DMS 273 (cell line): ENCODE data around the gene TMIE.
A peak's percentile ranks its signal among the peaks of the same experiment; 100 is the strongest.

Source experiments
- DNase-seq: peaks from one replicate; lab custom pipeline; 2025; ENCODE audit not compliant: unreplicated experiment; lab: John Stamatoyannopoulos, UW

Gene TMIE

DNA sequence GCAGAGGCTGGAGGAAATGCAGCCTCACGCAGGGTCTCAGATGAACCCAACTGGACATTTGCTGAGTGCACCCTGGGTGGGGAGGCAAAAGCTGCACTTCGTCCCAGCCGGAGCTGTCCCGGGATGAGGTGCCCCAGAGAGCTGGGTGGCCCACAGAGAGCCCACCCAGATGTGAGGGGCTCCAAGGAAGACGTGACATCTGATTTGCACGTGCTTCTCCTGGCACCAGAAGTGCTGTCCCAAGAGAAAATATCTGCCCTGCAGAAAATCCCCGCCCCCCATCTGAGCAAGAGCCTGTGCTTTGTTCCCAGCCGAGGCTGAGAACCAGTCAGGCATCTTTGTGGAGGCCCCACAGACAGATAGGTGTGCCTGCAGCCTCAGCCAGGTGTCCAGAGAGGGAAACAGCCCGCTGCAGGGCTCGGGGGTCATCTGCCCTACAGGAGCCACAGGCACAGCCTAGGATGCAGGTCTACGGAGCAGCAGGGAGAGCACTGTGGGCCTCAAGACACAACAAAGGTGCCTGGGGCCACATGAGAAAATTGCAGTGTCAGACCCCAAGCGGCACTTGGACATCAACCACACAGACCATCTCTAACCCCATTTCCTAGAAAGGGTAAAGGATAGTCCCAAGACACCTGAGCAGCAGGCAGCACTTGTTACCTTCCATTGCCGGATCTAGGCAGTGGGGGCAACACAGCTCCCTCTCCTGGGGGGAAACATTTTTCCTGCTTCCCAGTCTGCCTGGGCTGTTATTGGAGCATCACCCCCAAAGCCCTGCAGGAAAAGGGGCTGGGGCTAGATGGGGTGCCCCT, 5.8 kb downstream of the TMIE start:
- no peak for DNase-seq

DNA sequence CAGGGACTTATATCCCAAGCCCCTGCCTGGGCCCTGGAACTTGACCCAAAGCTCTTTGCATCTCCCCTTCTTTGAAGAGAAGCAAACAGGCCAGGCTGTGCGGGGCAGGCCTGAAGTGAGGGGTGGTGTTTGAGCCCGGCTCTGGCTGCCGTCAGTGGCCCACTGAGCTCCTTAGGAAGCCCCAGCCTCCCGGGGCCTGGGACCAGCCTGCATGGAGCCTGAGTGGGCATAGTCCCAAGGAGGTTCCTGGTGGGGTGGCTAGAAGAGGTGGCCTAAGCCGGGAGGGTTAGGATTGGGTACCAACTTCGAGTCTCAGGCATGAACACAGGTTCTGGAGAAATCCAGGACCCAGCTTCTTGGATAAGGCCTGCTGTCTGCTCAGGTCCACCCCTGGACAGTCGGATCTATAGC, 6.4 kb downstream of the TMIE start:
- DNase-seq: no peak

DNA sequence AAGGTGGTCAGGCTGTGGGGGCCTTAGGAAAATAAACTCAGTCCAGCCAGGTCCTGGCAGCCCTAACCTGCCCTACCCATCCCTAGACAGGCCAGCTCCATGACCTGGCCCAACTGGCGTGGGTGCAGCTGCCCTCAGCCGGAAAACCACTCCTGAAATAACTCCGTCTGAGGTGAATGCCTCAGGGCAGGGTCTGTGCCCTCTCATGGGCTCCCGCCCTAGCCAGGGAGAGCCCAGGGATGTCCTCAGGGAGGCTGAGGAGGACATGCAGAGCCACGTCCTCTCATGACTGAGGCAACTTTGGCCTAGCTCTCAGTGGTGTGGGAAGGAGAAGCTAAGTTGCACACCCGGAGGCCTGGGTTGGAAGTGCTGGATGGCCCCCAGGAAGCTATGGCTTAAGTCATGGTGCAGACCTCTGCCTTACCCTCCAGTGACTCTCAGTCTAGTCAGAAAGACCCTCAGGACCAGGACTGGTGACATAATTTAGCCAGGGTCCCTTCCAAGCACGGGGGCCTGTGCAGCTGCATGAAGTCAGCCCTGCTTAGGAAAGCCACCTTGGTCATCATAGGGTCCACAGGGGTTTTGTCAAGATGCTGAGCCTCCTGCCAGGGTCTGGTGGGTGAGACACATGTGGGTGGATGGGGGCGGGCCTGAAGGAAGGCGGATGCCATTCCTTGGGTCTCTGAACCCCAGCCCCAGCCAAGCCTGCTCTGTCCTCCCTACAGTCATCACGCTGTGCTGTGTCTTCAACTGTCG, 7.4 kb downstream of the TMIE start:
- DNase-seq: no peak

DNA sequence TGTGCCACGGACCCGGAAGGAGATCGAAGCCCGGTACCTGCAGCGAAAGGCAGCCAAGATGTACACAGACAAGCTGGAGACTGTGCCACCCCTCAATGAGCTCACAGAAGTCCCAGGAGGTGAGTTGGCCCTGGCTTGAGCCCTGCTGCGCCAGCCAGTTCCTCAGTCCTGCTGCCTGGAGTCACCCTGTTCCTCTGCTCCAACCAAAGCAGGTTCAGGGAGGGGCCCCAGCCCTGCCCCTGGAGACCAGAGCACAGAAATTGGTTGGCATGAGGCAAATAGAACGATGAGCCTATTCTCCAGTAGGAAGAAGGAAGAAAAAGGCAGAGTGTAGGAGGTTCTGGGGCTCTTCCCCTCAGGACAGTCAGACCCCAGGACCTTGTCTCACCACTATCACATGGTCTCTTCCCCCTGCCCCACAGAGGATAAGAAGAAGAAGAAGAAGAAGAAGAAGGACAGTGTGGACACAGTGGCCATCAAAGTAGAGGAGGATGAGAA, 8.0 kb downstream of the TMIE start:
- no peak for DNase-seq

DNA sequence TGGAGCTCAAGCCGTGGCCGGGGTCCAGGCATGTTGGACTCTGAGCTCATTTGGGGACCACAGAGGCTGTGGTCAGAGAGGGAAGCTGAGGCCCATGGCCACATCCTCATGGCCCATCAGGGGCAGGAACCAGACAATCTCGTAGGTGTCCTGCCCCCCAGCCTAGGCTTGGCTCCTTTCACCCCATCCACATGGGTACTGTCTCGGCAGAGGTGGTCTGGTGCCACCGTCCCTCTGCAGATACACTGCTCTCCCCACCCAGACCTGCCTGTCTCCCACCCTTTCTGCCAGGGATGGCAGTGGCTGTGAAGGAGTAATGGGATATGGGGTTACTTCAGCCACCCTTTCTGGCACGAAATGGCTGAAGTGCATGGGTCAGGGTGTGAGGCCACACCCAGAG, 8.5 kb downstream of the TMIE start:
- no peak for DNase-seq

DNA sequence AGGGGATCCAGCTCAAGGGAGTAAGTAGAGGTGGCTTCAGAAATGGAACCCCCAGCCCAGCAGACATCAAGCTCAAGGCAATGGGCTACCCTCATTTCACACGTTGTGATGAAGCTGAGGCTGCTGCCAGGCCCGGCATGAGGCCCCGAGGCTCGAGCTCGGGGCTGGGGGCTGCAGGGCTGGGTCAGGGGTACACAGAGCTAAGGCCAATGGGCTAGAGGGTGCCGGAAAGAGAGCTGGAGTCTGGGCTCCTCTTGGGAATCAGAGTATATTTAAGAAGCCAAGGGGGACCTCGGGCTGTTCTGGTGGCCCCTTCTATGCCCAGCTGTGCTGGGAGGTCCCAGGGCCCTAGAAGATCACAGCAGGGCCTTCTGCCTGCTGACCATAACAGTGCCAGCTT, 9.0 kb downstream of the TMIE start:
- no peak for DNase-seq

DNA sequence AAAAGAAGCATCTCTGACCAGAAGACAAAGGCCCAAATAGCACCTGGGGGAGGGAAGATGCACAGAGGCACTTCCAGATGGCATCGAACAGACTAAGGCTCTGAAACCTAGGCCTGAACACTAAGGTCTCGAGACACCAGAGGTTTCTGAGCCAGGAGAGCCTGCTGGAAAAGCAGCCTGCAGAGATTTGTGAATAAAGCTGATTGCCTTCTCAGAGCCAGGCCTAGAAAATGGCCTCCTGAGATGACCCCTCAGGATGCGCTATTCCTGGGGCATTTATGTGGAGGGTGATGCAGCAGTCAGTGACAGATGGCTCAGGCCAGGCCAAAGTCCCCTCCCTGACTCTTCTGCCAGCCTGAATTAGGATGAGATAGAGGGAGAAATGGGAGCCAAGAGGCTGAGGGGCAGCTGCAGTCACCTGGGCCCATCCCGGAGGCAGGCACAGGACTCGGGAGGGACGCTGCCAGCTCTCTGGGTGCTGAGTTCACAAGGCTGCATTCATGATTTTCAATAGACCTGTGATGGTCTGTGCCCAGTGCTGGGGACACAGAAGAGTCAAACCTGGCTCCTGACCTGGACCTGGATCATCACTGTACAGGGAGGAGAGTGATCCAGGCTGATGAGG, 9.6 kb downstream of the TMIE start:
- no peak for DNase-seq

DNA sequence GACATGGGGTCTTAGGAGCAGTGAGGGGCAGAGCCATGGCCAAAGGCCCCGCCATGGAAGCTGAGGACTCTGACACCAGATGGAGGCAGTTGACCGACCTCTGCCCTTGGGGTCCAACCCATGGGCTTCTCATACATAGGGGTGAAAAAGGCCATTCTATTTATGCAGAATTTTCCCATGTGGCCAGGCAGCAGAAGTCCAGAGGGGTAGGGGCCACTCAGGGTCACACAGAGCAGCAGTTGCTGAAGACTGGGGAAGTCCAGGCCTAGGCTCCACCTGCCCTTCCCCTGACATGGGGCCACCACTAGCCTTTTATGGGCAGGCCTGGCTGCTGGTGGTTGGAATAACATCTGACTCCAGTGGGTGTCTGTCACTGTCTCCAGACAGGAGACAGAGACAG, 10.1 kb downstream of the TMIE start:
- no peak for DNase-seq

DNA sequence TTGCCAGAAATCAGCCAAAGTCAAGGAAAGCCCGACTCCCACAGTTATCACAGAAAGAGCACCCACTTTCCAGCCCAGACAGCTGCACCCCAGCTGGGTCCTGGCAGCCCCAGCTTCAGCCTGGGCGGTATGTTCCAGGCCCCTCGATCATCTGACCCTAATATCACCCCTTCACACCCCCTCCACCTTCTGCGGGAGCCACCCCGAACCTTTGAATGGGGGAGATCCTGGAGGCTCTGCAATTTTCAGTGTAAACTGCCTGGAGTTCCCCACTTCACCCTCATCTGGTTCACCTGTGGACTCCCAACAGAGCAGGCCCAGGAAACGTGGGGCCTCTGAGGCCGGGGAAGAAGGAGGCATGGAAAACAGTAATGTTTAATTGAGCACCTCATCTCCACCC, 10.6 kb downstream of the TMIE start:
- no peak for DNase-seq

DNA sequence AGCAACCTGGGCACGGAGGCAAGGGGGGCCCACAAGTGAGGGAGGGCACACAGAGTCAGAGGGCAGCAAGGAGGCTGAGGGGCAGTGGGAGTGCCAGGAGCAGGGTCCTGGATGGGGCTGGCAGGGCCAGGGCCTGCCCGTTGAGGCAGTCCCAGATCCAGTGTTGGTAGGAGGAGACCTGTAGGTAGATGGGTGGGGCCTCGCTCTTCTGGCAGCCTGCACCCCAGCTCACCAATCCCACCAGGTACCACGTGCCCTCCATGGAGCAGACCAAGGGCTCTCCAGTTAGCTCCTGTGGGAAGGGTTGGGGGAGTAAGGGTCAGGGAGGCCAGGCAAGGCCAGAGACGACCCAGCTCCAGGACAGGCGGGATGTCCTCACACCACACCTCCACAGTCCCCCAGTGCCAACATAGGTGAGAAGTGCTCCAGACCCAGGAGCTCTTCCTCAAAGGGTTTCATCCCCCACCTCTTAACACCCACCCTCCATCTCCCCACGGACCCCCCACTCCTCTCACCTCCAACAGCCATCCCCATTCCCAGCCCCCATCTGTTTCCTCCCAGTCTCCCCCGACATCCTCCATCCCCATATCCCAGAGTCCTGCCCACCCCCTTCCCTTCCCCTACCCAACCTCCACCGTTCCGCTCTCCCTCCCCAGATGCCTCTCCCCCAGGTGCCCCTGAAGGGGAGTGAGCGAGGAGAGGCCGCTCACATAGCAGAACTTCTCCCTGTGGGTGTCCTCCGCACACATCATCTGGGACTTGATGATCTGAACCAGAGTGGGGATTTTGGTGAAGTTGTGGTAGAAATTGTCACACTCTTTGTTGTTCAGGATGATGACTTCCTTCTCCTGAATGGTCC, 11.2 kb downstream of the TMIE start:
- DNase-seq: no peak

DNA sequence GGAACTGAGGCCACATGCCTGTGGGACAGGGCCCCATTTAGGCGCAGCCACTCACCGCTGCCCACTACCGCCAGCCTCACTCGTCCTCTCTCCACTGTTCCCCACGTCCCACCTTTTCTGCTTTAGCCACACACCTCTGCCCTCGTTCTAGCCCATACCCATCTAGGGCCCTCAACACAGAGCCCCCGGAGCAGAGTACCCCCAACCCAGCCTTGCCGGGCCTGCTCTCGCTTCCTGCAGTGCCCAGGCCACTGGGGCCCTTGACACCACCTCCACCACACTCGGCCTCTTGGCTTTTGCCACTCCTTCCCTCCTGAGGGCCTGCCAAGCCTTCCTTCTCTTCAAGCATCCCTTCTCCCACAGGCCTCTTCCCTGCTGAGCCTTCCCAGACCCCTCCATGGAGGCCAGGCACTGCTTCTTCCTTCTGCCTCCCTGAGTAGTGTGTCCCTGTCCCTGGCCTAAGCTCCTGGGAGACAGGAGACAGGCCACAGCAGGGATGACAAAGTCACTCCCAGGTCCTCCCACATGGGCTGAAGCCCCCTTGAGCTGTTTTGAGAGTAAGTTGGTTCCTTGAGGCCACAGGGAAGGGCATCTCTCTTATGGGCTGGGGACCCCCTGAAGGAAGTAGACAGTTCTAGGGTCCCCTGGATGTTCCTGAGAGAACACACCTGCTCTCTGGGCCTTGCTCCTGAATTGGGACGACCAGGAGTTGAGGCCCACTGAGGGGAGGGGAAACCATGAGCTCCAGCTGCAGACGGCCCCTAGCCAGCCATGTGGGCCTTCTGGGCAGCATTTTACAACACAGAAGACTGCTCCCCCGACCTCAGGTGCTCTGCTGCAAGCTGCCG, 12.1 kb downstream of the TMIE start:
- no peak for DNase-seq

DNA sequence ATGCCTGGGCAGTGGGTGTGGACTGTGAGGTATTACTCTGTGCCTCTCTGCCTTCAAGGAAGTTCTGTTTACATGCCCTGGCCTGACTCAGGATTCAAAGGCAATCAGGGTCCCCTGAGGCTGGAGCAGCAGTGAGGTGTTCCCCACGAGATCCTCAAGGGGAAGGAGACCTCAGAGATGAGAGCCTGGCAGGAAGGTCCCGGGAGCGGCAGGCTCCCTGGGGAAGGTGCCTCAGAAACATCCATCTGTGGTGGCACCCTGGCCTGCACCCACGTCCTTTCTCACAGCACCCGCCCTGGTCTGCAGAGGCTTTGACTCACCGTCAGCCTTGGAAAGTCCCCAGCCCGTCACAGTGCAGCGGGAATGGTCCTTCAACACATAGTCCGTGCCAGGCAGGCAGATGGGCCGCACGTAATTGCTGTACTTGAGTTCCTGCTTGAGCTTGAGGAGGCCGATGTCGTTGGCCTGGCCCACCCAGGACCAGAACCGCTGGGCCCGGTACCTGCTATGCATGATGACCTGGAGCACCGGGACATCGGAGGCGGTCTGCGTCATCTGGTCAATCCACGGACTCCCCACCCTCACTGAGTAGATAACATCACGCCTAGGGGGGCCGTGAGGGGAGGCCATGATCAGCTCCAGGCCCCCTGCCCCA, 12.8 kb downstream of the TMIE start:
- DNase-seq: peak; percentile 8

DNA sequence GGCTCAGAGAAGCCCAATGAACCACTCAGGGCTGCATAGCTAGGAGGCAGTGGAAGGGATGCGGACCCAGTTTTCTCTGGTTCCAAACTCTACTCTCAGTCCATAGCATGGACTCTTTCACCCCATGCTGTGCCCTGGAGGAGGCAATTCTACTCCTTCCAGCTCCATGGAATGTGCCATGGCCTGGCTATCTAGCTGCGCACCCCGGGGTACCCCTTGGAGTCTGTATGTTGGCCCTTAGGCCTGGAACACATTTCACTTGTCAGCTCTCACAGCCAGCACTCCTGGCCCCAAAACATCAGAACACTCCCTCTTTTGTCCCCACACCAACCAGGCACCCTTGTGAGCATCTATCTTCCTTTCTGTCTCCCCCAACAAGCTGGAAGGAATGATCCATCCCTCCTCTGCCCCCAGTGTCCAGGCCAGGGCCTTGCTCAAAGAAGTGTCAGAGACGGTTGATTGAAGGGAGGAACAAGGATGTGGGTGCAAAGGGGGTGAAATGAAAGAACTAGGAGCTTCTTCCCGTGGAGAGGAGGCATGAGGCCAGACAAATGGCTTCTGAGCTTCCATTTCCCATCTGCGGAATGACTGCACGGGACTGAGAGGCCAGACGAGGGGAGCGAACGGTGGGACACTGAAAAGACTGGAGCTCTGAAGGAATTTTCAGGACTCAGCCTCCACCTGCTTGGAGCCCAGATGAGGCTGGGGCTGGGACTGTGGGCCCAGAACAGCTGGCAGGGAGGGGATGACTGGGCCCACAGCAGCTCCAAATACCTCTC, 13.7 kb downstream of the TMIE start:
- no peak for DNase-seq

DNA sequence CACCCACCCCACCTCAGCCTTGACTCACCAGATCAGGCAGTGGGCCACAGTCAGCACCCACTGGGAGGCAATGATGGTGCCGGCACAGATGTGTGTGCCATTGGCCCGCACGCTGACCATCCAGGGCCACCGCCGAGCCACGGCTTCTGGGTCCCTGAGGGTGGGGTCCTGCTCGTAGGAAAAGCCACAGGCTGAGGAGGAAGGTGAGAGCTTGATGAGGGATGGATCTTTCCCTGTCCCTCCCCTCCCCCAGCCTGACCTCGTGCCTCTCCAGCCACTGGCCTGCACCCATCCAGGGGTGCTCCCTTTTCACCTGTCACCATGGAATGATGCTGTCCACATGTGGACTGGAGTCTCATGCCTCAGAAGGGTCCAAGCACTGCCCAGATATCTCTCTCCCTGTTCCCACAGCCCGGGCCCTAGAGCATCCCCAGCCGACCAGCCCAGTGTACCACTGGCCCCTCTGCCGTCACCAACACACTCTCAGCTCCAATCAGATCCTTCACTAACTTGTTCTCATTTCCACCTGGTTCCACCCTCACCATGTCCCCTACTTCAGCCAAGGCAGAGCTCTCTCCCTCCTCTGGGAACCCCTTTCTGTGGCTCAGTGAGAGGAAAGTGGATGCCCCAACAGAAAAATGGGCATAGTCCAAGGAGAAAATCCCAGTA, 14.4 kb downstream of the TMIE start:
- no peak for DNase-seq

DNA sequence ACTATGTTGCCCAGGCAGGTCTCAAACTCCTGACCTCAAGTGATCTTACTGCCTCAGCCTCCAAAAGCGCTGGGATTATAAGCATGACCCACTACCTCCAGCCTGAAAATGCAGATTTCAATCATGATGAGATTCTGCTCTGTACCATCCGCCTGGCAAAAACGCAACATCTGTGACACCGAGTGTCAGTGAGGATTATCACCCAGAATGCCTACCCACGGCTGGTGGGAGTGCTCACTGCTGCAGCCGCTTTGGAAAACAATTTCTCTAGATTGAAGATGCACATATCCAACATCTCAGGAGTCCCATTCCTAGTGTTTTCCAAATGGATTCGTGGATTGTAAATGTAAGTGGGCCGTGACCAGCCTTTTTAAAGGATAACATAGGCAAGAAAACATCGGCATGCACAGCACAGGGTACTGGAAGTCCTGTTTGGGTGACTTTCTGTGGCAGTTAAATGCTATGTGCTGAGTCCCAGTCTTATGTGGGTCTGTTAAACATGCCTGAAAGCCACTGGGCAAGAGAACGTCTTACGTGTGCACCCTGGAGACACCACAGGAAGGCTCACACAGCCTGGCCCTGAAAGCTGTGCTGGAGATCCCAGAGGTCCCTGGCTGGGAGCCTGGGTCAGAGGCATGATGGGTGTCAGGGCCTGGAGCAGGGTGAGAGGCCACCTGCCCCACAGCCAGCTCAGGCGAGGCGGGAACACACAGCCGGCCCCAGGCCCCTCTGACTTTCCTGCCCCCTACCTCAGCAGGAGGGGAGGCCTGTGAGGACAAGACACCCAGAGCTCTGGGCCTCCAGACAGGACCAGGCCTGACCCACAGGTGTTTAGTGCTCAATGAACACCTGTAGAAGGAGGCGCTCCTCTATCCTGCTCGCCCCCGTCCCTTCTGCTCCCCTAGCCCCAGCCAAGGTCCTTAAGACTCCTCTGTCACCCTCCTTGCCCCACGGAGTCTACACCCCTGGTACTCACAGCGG, 15.6 kb downstream of the TMIE start:
- no peak for DNase-seq

DNA sequence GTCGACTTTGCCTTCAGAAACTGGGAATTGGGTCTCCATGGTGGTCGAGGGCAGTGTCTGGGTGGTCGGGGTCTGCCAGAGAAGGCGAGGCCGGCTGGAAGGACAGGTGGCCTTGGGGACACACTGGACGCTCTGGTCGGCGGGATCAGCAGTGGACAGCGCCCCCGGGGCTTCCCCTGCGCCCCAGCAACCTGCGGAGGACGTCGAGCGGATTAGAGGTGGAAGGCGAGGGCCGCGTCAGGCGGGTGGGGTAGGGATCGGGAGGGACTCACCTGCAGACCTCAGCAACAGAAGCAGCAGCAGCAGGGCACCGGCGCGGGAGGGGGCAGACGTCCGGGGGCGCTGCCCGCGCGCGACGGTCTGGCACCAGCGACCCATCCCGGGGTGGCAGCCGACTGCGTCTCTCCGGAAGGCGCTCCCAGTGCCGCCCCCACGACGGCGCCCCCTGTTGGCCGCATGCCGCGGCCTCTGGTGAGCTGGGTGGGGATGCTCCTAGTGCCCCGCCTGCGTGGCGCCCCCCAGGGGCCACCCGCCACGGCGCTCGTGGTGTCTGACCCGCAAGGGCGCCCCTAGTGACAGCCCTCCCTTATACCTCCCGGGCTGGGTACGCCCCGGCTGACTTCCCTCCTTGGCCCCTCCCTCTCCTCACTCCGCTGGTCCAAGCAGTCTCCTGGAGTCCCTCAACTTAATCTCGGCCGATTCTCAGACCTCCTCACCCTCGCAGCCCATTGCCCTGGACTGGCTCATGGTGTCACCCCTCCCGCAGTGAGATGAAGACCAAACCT, 16.4 kb downstream of the TMIE start, which contains the start of gene PRSS50:
TSS of gene PRSS50 (minus strand) at position 423 of the 785 bp plus-strand sequence. CDS start at position 378, 45 bp downstream.
- DNase-seq: no peak
